HG03342 (cell line): ENCODE data around the gene GPR55.
"Not testable (repeated sequence)": the region's sequence is repeated elsewhere in the genome, so short reads cannot be mapped to it uniquely, and the experiment has no call there.

ENCODE experiments used
- ATAC-seq: cut with Tn5 transposase; IDR thresholded peaks from one replicate; pipeline ENCODE4 v1.9.1; 2021; ENCODE audit warnings: mild to moderate bottlenecking, moderate library complexity; ENCODE audit not compliant: unreplicated experiment

GPR55 gene

DNA sequence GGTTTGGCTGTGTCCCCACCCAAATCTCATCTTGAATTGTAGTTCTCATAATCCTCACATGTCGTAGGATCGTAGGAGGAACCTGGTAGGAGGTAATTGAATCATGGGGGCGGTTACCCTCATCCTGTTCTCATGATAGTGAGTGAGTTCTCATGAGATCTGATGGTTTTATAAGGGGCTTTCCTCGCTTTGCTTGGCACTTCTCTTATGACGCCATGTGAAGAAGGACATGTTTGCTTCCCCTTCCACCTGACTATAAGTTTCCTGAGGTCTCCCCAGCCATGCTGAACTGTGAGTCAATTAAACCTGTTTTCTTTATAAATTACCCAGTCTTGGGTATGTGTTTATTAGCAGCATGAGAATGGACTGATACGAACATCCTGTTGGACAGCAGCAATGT is 11.2 kb upstream of the GPR55 start:
- not testable (repeated sequence) for ATAC-seq

GRCh38 chr2:230935130-230935430 is 10.0 kb upstream of the GPR55 start:
- no peak for ATAC-seq

DNA sequence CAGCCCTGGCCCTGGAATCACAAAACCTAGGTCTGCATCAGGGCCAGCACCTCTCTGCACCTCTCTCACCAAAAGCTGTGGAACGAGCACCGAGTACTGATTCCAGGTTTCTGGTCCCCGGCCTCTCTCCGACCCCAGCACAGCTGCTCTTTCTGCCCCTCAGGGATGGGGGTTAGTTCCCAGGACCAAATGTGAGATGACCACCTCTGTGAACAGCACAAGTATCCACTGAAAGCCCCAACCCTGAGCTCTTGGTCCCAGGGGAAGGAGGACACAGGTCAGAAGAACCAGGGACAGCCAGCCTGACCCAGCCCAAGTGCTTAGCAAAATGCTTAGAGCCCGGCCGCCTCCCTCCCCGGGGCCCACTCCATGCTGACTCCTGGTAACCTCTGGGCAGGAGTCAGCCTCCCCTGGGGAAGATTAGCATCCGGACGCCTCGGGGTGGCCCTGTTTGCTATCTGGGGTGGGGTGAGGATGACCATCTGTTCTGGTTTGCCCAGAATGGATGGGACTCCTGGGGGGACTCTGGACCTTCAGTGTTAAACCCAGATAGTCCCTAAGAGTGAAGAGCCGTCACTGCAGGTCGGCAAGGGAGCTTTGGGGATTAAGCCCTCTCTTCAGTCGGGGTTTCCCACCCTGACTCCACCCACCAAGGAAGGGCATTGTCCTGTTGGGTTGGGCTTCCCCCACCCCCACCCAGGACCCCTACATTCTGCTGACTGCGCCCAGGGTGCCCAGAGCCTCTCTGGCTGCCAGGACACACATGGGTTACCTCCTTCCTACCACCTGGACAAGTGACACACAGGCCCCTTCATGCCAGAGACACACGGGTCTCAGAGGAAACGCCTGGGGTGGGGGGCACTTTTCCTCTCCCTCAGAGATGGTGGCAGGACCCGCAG is 9.4 kb upstream of the GPR55 start:
- no peak for ATAC-seq

DNA sequence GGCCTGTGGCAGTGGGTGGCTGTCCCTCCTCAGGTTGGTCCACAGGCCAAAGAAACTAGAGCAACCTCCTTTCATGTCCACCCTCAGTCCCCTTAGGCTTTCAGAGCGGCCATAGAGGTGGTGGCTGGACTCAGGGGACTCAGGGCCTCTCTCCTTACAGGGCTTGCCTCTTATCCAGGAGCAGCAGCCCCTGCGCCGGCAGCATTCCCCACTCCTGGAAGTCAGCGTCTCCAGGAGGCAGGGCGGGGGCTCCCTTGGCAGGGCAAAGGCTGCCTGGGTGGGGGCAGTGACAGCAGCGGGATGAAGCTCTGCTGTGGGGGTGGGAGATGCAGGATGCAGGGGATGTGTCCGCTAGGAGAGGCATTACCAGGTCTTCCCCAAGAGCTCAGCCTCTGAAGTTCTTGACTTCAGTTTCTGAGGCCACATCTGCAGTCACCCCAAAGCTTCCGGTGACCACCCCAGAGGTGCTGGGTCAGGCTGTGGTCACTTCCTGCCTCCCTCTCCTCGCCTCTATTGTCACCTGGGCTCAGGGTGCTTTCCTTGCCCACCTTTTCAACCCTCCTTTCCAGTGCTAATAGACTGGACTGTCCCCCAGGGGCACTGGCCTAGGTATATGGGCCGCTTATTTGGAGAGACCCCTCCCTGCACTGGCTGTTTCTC is 8.6 kb upstream of the GPR55 start:
- no peak for ATAC-seq

DNA sequence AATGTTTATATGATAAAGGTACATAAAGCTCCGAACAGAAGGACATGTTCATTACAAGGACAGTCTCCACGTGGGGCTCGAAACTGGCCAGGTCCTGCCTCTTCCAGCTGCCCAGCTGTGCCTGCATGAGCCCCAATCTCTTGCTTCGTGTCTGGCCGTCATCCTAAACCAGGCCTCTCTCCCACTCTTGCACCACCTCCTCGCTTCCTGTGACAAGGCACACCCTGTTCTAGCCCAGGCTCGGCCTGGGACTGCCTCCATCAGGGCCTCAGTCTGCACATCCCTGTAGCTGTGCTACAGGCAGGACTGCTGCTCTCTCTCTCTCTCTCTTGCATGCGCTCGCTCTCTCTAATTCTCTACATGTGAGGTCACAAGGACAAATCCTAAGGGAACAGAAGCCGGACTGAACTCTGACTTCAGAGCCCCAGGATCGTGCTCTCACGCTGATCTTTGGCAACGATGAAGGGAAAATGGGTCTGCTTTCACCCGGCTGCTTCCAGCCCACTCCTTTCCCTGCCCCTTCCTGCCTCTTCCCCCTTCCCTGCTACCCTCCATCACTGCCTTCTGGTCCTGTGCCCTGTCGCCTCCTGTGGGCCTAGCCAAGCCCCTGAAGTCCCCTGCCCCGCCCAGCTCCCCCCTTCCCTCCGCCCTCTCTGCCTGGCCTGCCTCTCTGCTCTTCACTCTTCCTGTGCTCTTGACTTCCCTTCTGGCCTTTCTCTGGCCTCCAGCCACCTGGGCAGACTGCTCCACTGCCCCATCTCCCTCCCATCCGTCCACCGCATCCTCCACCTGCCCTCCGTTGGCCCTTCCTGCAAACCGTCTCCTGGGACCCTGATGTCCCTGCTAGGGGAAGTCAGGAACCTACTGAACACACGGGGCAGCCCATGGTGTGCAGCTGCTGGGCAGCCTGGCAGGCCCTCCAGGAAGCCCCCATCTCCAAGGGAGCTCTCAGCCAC is 7.8 kb upstream of the GPR55 start:
- no peak for ATAC-seq

DNA sequence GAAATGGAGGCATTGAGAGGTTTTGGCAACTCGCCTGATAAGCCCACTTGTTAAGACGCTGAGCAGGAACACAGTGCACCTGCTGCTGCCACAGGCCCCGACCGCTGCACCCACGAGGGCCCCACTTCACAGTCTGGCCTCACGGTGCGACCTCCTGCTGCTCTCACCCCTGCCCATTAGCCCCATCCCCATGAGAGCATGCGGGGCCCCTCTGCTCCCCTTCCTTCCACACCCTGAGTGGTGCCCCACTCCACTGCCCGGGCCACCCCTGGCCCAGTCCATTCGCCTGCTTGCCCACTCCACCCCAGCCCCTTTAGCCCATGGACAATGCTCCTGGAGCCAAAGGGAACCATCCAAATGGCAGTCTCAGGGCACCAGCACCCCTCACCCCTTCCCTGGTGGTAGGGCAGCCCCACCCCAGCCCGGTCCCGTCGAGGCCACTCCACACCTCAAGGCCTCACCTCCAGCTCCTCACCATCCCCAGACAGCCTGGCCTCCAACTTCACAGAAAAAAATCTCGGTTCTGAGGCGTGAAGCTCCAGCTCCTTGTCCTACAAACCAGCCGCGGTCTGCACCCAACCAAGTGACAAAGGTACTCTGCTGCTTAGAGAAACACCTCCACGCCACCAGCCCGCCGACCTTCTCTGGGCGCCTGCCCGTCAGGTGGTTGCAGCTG is 6.7 kb upstream of the GPR55 start:
- ATAC-seq = no peak

DNA sequence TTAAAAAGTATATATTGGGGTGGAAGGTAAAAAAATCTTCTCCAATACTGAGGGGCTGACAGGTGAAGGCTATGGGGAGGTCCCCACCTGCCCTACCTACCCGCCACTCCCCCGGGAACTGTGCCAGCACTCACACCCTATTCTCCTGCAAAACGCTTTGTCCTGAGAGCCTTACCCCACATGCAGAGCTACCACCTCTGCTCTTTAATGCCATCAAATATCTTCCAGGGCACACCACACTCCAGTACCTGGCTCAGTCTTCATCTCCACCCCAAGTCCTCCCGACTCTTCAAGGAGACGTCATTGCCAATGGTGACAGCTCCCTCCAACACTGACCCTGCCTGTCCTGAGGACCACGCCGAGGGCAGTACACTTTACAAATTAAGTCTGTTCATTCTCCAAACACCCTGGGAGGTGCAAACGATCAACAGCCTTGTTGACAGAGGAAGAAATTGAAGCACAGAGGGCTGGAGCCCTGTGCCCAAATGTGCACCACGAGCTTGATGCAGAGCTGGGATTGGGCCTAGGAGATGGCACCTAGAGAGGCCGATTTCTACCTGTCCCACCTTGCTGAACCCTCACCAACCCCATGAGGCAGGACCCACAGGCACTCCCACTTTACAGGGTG is 6.0 kb upstream of the GPR55 start:
- ATAC-seq = no peak

DNA sequence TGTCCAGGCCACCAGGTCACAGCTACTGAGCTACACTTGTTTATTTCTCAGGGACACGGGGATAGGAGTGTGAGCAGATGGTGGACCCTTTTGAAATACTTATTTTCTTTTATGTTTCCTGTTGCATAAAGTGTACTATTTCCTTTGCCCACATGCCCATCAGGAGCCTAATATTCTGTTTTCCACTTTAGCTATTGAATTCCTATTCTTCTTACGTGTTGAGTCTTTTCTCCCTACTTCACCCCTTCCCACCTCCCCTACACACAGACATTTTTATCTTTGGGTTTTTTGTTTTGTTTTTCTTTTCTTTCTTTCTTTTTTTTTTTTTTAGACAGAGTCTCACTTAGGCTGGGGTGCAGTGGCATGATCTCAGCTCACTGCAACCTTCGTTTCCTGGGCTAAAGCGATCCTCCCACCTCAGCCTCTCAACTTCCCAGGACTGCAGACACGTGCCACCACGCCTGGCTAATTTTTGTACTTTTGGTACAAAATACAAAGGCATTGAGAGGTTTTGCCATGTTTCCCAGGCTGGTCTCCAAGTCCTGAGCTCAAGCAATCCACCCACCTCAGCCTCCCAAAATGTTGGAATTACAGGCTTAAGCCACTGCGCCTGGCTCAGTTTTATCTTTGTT is 5.2 kb upstream of the GPR55 start:
- ATAC-seq = no peak

- ATAC-seq = no peak
These were observed 4.5 kb upstream of the GPR55 start for GRCh38 chr2:230929381-230930148.

DNA sequence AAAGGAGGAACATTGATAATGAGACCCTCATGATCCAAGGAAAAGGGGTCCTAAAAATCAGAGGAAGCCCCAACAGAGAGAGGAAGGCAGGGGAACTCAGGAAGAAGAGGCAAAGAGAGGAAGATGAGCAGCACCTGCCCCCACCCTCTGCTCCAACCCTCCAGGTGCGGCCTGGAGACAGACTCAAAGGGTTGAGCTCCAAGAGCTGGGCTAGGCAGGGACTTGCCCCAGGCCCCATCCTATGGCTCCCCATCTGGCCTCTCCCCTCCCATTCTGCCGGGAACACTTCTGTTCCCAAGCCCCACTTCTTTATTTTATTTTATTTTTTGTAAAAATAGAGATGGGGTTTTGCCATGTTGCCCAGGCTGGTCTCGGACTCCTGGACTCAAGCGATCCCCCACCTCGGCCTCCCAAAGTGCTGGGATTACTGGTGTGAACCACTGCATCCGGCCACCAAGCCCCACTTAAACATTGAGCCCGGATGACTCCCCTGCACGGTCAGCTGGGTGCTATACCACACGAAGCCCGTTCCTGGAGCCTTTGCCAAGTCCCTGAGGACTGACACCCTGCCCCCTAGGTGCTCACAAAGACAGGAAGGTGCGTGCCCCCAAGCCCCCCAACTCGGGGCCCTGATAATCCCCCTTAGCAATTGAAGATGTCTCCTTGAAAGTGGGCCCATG is 3.8 kb upstream of the GPR55 start:
- ATAC-seq = no peak

DNA sequence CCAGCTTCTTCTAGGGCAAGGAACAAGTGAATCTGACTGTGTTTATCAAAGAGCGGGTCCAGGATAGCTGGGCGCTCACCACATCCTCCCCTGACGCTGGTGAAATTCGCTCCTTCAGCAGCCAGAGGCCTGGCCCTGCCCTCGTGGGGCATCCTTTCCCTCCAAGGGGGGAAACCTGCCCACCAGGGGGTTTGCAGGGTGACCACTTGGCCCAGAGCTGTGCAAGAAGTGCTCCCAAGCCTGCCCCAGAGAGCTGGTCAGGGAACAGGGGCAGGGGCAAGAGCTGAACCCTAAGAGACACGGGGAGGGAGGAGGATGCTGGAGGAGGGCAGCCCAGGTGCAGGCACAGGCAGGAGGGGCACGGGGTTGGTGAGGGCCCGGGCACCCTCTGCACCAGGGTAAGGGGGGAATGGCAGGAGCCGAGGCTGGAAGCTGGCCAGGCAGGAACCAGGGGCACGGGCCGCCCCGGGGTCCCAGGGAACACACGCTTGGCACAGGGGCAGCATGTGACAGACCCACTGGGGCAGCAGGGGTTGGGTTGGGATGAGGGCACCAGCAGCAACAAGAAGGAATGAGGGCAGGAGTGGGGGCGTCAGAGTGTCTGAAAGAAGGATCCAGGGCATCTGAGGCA is 2.8 kb upstream of the GPR55 start:
- ATAC-seq = no peak

GRCh38 chr2:230925879-230926765 is 1.1 kb upstream of the GPR55 start:
- ATAC-seq = peak; percentile 40

DNA sequence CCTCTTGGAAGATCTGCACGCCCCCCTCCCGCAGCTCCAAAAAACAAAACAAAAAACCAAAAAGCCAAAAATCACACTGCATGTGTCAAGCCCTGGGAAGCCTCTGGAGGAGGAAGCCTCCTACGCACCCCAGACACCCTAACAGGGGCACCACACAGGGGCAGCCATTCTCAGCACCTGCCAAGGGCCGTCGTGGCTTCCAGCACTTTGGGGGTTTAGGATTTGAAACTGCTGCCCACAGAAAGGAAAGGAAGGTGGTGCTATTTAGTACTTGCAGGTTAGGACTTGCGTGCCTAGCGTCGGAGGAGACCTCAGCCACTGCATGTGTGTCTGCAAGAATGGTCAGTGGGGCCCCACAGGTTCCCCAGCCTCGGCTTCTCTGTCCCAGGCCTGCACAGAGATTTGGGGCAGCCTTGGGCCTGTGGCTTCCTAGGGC is 419 bp upstream of the GPR55 start:
- ATAC-seq = peak; percentile 17

- ATAC-seq = no peak
These were observed 961 bp downstream of the GPR55 start for GRCh38 chr2:230924092-230924469.

DNA sequence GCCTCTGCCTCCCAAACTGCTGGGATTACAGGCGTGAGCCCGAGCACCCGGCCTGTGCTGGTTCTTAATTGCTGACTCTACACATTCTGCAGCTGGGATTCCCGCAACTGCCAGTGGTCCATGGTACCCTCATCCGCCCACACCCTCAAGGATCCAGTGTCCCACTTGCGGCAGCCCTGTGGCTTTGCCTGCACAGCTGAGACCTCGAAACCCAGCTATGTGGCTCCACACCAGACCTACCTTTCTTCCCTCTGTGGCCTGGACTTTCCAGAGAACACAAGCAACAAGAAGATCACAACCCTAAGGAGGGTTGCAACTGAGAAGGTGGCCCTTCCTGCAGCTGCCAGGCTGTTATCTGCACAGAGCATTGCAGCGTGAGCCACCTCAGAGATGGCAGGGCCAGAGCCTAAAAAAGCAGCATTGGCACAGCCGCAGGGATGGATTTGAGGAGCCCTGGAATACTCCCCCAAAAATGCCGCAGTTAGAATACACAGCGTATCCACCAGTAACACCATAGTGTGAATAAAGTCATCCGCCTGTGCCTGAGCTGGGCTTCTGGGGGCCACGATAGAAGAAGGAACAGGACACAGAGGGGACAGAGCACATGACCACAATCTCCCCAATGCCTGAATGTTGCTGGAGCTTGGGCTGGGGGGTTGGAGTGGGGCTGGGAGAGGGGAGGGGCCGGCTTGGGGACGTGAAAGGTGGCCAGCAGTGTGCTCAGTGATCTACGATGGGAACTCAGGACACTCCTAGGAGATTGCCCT is 1.9 kb downstream of the GPR55 start:
- no peak for ATAC-seq

DNA sequence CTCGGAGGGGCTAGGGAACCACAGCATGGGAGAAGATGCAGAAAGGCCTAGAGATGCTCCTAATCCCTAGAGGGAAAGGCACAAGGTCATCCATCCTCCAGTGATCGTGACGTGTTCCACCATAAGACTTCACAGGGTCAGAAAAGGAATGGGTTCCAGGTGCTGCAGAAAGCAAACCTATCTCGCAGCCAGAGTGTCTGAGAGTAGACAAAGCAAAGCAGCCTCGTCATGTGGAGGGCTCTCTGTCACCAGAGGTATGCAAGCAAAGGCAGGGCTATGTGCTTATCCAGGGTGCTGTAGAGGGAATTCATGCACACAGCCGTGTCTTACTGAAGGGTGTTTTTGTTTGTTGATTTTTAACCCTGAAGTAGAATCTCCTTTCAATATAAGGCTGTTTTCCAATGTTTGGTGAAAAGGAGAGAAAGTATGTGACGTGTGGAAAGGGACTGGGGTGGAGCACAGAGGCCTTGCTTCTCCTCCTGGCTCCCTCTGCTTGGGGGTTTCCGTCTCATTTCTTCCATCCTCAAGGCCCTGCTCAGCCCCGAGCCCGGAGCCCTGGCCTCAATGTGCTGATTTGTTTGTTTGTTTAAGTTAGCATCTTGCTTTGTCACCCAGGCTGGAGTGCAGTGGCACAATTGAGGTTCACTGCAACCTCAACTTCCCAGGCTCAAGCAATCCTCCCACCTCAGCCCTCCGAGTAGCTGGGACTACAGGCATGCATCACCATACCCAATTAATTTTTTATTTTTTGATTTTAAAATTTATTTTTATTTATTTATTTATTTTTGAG is 3.0 kb downstream of the GPR55 start:
- no peak for ATAC-seq
